HepG2 (cell line): ENCODE results near the gene MYO1C. TPM values are rescaled to one million over a fixed set of nuclear protein-coding genes. Genes with fewer than 3 reads are reported as not detected.
"Not testable (repeated sequence)": the region's sequence is repeated elsewhere in the genome, so short reads cannot be mapped to it uniquely, and the experiment has no call there.

Experiments
- ATAC-seq: fragments of 200-7000 bp; cut with Tn5 transposase; 3 replicates; pipeline ENCODE4 v1.9.1; 2020; ENCODE audit warnings: mild to moderate bottlenecking, moderate library complexity
- BruUV-seq: library from RNA; stranded (reverse); fragments of 400-500 nt; replicated peaks from 2 replicates; lab custom pipeline; 2021; lab: Mats Ljungman, UMichigan
- CTCF ChIA-PET: fragments of 300-600 bp; formaldehyde crosslinking; extraction: SDS; loops from one replicate; lab custom pipeline; 2021; ENCODE audit warnings: low total read pairs, inconsistent platforms, low intra/inter-chr PET ratio; lab: Yijun Ruan, JAX
- POLR2A ChIA-PET: fragments of 350-600 bp; sonication (Branson Sonifier 250); formaldehyde crosslinking; loops from one replicate; lab custom pipeline; 2020; ENCODE audit warnings: antibody characterized with exemption, inconsistent platforms; lab: Yijun Ruan, JAX
- DNase-seq: peaks from one replicate; pipeline ENCODE4 v3.0.0-alpha.2; 2015; ENCODE audit warnings: low spot score
- FAIRE-seq: peaks from 3 replicates; lab custom pipeline; 2011; peaks lifted over from hg19 to GRCh38; lab: Jason Lieb, UNC
- H2AFZ ChIP-seq: one replicate; pipeline ENCODE4 v1.6.1; 2011; ENCODE audit warnings: low read length, inconsistent platforms
- H3K27ac ChIP-seq: fragments of 300-600 bp; 3 replicates; pipeline ENCODE4 v1.8.0; 2011; ENCODE audit warnings: mixed run types, mild to moderate bottlenecking, mixed read lengths, low read length, inconsistent platforms; ENCODE audit not compliant: insufficient read depth; ENCODE audit errors: extremely low read length
- H3K27me3 ChIP-seq, 2 experiments: fragments of 200-600 bp in 1 of 2; 2 replicates in 1 of 2; 3 replicates in 1 of 2; pipeline versions ENCODE4 v1.6.0 to v1.8.0; 2011; ENCODE audit warnings: low read length in 2 of 2, mild to moderate bottlenecking in 2 of 2, moderate library complexity in 2 of 2, inconsistent platforms in 1 of 2; ENCODE audit not compliant: insufficient read depth in 2 of 2, control insufficient read depth in 1 of 2
- H3K36me3 ChIP-seq, 2 experiments: fragments of 200-600 bp in 1 of 2; replicated peaks in 1 of 2; 2 replicates in 1 of 2; 3 replicates in 1 of 2; pipeline versions ENCODE4 v1.5.1 to v1.8.0; 2011; ENCODE audit warnings: low read length in 2 of 2, inconsistent platforms in 1 of 2; ENCODE audit not compliant: insufficient read depth in 2 of 2, control insufficient read depth in 1 of 2
- H3K4me1 ChIP-seq: 2 replicates; pipeline ENCODE4 v1.5.1; 2012; ENCODE audit warnings: low read length, inconsistent platforms; ENCODE audit not compliant: insufficient read depth
- H3K4me2 ChIP-seq: 2 replicates; pipeline ENCODE4 v1.6.0; 2011; ENCODE audit warnings: low read depth, low read length, inconsistent platforms
- H3K4me3 ChIP-seq, 3 experiments: fragments of 200-600 bp in 1 of 3; sonication (generic), shearing (Covaris generic) in 1 of 3; replicated peaks in 1 of 3; 2 replicates each; pipeline ENCODE4 v1.5.1; 2011 to 2016; ENCODE audit warnings: low read length in 3 of 3, inconsistent platforms in 2 of 3, low read depth in 2 of 3, mild to moderate bottlenecking in 2 of 3, control low read depth in 1 of 3, mixed read lengths in 1 of 3; ENCODE audit not compliant: insufficient read depth in 1 of 3
- H3K79me2 ChIP-seq: one replicate; pipeline ENCODE4 v1.6.1; 2011; ENCODE audit warnings: low read length, inconsistent platforms; ENCODE audit not compliant: insufficient read depth
- H3K9ac ChIP-seq: 2 replicates; pipeline ENCODE4 v1.6.0; 2011; ENCODE audit warnings: mild to moderate bottlenecking, low read depth, low read length, inconsistent platforms; ENCODE audit not compliant: insufficient read depth
- H3K9me3 ChIP-seq: 2 replicates; pipeline ENCODE4 v1.5.1; 2012; ENCODE audit warnings: mild to moderate bottlenecking, low read length
- H4K20me1 ChIP-seq: 2 replicates; pipeline ENCODE4 v1.6.0; 2011; ENCODE audit warnings: inconsistent platforms, mild to moderate bottlenecking, low read length, moderate library complexity; ENCODE audit not compliant: insufficient read depth
- ARNT ChIP-seq: fragments of 450-650 bp; IDR thresholded peaks from 2 replicates; pipeline ENCODE4 v1.6.1; 2017
- DPF2 ChIP-seq: sonication (generic); formaldehyde crosslinking; IDR thresholded peaks from 2 replicates; pipeline ENCODE4 v1.4.0; 2020; ENCODE audit warnings: mild to moderate bottlenecking, low read depth, missing genetic modification reagents, borderline replicate concordance
- KLF11 ChIP-seq: IDR thresholded peaks from 2 replicates; pipeline ENCODE4 v1.6.1; 2016; ENCODE audit warnings: missing compliant biosample characterization
- RFX5 ChIP-seq: IDR thresholded peaks from 2 replicates; pipeline ENCODE4 v1.6.1; 2011; ENCODE audit warnings: low read depth, low read length, improper control_type of control experiment
- SYNCRIP ChIP-seq: fragments of 200-400 bp; formaldehyde crosslinking; IDR thresholded peaks from 2 replicates; pipeline ENCODE4 v1.6.1; 2018; ENCODE audit warnings: mild to moderate bottlenecking, low read depth, low read length; ENCODE audit not compliant: insufficient read depth
- TEAD2 ChIP-seq: sonication (generic); formaldehyde crosslinking; IDR thresholded peaks from 2 replicates; pipeline ENCODE4 v1.9.0; 2021; ENCODE audit warnings: missing genetic modification reagents
- ZFP90 ChIP-seq: sonication (generic); formaldehyde crosslinking; IDR thresholded peaks from 2 replicates; pipeline ENCODE4 v1.8.0; 2022; ENCODE audit warnings: missing genetic modification reagents, mild to moderate bottlenecking, inconsistent platforms, borderline replicate concordance
- ZNF207 ChIP-seq: fragments of 450-650 bp; IDR thresholded peaks from 2 replicates; pipeline ENCODE4 v1.6.1; 2016; ENCODE audit warnings: antibody characterized with exemption, borderline replicate concordance
- WGBS: methylation state at CpG from one replicate; pipeline ENCODE4 v1.1.6; 2017; ENCODE audit warnings: low lambda C conversion rate; 5-methylcytosine and 5-hydroxymethylcytosine counted together
- in situ Hi-C: cut with HindIII; loops from 2 replicates; pipeline ENCODE4 v1.10.0; 2017; ENCODE audit warnings: low pct_unique_long_range_greater_than_20kb; ENCODE audit not compliant: extremely low pct_ligation_motif_present
- intact Hi-C: fragments of 100-400 bp; cut with micrococcal nuclease; formaldehyde crosslinking; loops from one replicate; pipeline ENCODE4 v1.10.0; 2022; ENCODE audit not compliant: unreplicated experiment
- polyA plus RNA-seq, 8 experiments: library from polyadenylated mRNA; depleted of rRNA in 3 of 8; stranded (reverse) in 7 of 8; unstranded in 1 of 8; fragments of >200 nt; fragmentation: Illumina TruSeq in 4 of 8; extraction: Trizol in 4 of 8; gene quantifications; 2 replicates each; pipeline versions ENCODE4 v1.2.1 to v1.2.3, GENCODE V29; 2011 to 2016; ENCODE audit warnings: low read depth in 4 of 8, missing spikeins in 1 of 8, mixed read lengths in 1 of 8; ENCODE audit not compliant: insufficient read depth in 1 of 8
- total RNA-seq, 5 experiments: library from RNA; depleted of rRNA; stranded (reverse); fragments of >200 nt; fragmentation: Illumina TruSeq; extraction: Trizol; gene quantifications; 2 replicates each; pipeline ENCODE4 v1.2.3, GENCODE V29; 2016; ENCODE audit warnings: low read depth in 1 of 5
- TF ChIP-seq, protein P1 (sequence below): IDR thresholded peaks from 2 replicates; pipeline ENCODE4 v1.6.1; 2016; ENCODE audit warnings: missing genetic modification reagents, missing compliant biosample characterization
- TF ChIP-seq, protein P2 (sequence below): sonication (generic); formaldehyde crosslinking; IDR thresholded peaks from 2 replicates; pipeline ENCODE4 v1.5.0; 2020; ENCODE audit warnings: mild to moderate bottlenecking, missing genetic modification reagents, borderline replicate concordance

Gene MYO1C
- total and polyA plus RNA-seq, 2 of the 13 experiments (the other 11 are each of a cell fraction or from before 2014, with no cell fraction given) = 22.7 to 40.8 TPM

DNA sequence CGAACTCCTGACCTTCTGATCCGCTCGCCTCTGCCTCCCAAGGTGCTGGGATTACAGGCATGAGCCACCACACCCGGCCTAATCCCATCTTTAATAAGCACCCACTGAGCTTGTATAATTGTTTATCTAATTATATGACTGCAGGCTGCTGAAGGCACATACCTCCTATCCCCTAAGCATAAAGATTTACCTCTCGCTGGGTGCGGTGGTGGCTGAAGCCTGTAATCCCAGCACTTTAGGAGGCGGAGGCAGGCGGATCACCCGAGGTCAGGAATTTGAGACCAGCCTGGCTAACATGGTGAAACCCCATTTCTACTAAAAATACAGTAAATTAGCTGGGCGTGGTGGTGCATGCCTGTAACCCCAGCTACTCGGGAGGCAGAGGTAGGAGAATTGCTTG, 72.3 kb downstream of the MYO1C start:
- ChIA-PET POLR2A (no interaction called here), CTCF (no interaction called here)
- Histone ChIP-seq H3K9ac (no peak overlapping the region), H3K4me2 (no peak overlapping the region), H3K27ac (no peak overlapping the region), H3K4me3 (no peak overlapping the region), H3K36me3 (peaks cover 6 to 35% of the 10 kb centered on the region in 2 experiments; a peak in 4 of 5 replicates), H2AFZ (no peak overlapping the region), H3K79me2 (peaks cover 4% of the 10 kb centered on the region), H3K9me3 (no peaks in the 10 kb centered on the region), H4K20me1 (no peaks in the 10 kb centered on the region), H3K4me1 (no peaks in the 10 kb centered on the region), H3K27me3 (no peaks in the 10 kb centered on the region)
- DNase-seq (no peak), FAIRE-seq (no peak), ATAC-seq (no peak)
- intact Hi-C loops = no loop called here
- TF ChIP-seq KLF11 (CRISPR knock-in tag) = no peak
- no peak for TF ChIP-seq ZNF207
- TF ChIP-seq, protein P1, sequence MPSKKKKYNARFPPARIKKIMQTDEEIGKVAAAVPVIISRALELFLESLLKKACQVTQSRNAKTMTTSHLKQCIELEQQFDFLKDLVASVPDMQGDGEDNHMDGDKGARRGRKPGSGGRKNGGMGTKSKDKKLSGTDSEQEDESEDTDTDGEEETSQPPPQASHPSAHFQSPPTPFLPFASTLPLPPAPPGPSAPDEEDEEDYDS (CRISPR knock-in tag) = no peak
- TF ChIP-seq ARNT = no peak
- TF ChIP-seq RFX5 = no peak
- no peak for TF ChIP-seq TEAD2 (CRISPR knock-in tag)
- no peak for TF ChIP-seq DPF2 (CRISPR knock-in tag)
- no peak for TF ChIP-seq ZFP90 (CRISPR knock-in tag)
- no peak for TF ChIP-seq SYNCRIP
- TF ChIP-seq, protein P2, sequence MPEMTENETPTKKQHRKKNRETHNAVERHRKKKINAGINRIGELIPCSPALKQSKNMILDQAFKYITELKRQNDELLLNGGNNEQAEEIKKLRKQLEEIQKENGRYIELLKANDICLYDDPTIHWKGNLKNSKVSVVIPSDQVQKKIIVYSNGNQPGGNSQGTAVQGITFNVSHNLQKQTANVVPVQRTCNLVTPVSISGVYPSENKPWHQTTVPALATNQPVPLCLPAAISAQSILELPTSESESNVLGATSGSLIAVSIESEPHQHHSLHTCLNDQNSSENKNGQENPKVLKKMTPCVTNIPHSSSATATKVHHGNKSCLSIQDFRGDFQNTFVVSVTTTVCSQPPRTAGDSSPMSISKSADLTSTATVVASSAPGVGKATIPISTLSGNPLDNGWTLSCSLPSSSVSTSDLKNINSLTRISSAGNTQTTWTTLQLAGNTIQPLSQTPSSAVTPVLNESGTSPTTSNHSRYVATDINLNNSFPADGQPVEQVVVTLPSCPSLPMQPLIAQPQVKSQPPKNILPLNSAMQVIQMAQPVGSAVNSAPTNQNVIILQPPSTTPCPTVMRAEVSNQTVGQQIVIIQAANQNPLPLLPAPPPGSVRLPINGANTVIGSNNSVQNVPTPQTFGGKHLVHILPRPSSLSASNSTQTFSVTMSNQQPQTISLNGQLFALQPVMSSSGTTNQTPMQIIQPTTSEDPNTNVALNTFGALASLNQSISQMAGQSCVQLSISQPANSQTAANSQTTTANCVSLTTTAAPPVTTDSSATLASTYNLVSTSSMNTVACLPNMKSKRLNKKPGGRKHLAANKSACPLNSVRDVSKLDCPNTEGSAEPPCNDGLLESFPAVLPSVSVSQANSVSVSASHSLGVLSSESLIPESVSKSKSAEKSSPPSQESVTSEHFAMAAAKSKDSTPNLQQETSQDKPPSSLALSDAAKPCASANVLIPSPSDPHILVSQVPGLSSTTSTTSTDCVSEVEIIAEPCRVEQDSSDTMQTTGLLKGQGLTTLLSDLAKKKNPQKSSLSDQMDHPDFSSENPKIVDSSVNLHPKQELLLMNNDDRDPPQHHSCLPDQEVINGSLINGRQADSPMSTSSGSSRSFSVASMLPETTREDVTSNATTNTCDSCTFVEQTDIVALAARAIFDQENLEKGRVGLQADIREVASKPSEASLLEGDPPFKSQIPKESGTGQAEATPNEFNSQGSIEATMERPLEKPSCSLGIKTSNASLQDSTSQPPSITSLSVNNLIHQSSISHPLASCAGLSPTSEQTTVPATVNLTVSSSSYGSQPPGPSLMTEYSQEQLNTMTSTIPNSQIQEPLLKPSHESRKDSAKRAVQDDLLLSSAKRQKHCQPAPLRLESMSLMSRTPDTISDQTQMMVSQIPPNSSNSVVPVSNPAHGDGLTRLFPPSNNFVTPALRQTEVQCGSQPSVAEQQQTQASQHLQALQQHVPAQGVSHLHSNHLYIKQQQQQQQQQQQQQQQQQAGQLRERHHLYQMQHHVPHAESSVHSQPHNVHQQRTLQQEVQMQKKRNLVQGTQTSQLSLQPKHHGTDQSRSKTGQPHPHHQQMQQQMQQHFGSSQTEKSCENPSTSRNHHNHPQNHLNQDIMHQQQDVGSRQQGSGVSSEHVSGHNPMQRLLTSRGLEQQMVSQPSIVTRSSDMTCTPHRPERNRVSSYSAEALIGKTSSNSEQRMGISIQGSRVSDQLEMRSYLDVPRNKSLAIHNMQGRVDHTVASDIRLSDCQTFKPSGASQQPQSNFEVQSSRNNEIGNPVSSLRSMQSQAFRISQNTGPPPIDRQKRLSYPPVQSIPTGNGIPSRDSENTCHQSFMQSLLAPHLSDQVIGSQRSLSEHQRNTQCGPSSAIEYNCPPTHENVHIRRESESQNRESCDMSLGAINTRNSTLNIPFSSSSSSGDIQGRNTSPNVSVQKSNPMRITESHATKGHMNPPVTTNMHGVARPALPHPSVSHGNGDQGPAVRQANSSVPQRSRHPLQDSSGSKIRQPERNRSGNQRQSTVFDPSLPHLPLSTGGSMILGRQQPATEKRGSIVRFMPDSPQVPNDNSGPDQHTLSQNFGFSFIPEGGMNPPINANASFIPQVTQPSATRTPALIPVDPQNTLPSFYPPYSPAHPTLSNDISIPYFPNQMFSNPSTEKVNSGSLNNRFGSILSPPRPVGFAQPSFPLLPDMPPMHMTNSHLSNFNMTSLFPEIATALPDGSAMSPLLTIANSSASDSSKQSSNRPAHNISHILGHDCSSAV (CRISPR knock-in tag) = no peak
- in situ Hi-C loops = no loop called here
- BruUV-seq = no TSS peak
- WGBS = 96% methylated on average over 11 of the region's 11 CpGs

DNA sequence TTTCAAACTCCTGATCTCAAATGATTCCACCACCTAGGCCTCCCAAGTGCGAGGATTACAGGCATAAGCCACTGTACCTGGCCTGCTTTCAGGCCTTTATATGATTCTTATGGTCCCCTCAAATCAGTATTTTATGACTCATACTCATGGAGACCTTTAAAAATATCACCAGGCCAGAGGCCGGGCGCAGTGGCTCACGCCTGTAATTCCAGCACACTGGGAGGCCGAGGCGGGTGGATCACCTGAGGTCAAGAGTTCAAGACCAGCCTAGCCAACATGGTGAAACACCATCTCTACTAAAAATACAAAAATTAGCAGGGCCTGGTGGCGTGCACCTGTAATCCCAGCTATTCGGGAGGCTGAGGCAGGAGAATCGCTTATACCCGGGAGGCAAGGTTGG, 74.0 kb downstream of the MYO1C start:
- H4K20me1 ChIP-seq, H3K4me3 ChIP-seq, H3K9me3 ChIP-seq, FAIRE-seq, H3K79me2 ChIP-seq, H3K27me3 ChIP-seq, POLR2A ChIA-PET, BruUV-seq, ATAC-seq, H3K27ac ChIP-seq, CTCF ChIA-PET, in situ Hi-C loops, DNase-seq, H3K4me1 ChIP-seq, H2AFZ ChIP-seq, H3K4me2 ChIP-seq, H3K9ac ChIP-seq: not testable (repeated sequence)
- intact Hi-C loops = loop anchor here (10.0 kb wide), 1 partner anchor 54 kb away; no protein-coding TSS in a partner anchor
- peaks cover 4 to 26% of the 10 kb centered on the region in 2 experiments; a peak in 4 of 5 replicates for H3K36me3 ChIP-seq
- 94% methylated on average over 10 of the region's 10 CpGs for WGBS
